DOHH2 (cell line): ENCODE measurements around the gene LPAR1.

Experiments used
- H3F3A ChIP-seq: fragments of 200-600 bp; sonication (generic), shearing (Covaris generic); 2 replicates; pipeline ENCODE4 v1.6.0; 2016; ENCODE audit warnings: antibody characterized with exemption, mild to moderate bottlenecking; ENCODE audit not compliant: control insufficient read depth, insufficient read depth
- H3K27ac ChIP-seq: fragments of 200-600 bp; sonication (generic); 2 replicates; pipeline ENCODE4 v1.5.1; 2014; ENCODE audit warnings: low read depth, mild to moderate bottlenecking, low read length, moderate library complexity
- H3K27me3 ChIP-seq: fragments of 200-600 bp; sonication (generic); 2 replicates; pipeline ENCODE4 v1.6.1; 2014; ENCODE audit warnings: mild to moderate bottlenecking, low read length, mixed read lengths; ENCODE audit not compliant: control insufficient read depth
- H3K36me3 ChIP-seq: fragments of 200-600 bp; sonication (generic); 2 replicates; pipeline ENCODE4 v1.6.1; 2014; ENCODE audit warnings: mild to moderate bottlenecking, low read length, moderate library complexity, mixed read lengths; ENCODE audit not compliant: control insufficient read depth
- H3K4me1 ChIP-seq: fragments of 200-600 bp; sonication (generic); 2 replicates; pipeline ENCODE4 v1.6.1; 2014; ENCODE audit warnings: mild to moderate bottlenecking, low read length, mixed read lengths; ENCODE audit not compliant: control insufficient read depth
- H3K4me2 ChIP-seq: fragments of 200-600 bp; sonication (generic); 2 replicates; pipeline ENCODE4 v1.6.0; 2014; ENCODE audit warnings: mild to moderate bottlenecking, low read length, moderate library complexity
- H3K4me3 ChIP-seq: fragments of 200-600 bp; sonication (generic); 2 replicates; pipeline ENCODE4 v1.5.1; 2014; ENCODE audit warnings: mild to moderate bottlenecking, low read length, mixed read lengths
- H3K79me2 ChIP-seq: fragments of 200-600 bp; sonication (generic); 2 replicates; pipeline ENCODE4 v1.6.1; 2014; ENCODE audit warnings: mild to moderate bottlenecking, low read length, mixed read lengths; ENCODE audit not compliant: control insufficient read depth
- H3K9me2 ChIP-seq: fragments of 200-600 bp; sonication (generic); replicated peaks from 2 replicates; pipeline ENCODE4 v1.6.1; 2014; ENCODE audit warnings: mild to moderate bottlenecking, low read length, mixed read lengths; ENCODE audit not compliant: control insufficient read depth
- H3K9me3 ChIP-seq: fragments of 200-600 bp; sonication (generic); 2 replicates; pipeline ENCODE4 v1.6.1; 2014; ENCODE audit warnings: antibody characterized with exemption, low read length, mixed read lengths; ENCODE audit not compliant: control insufficient read depth, insufficient read depth
- H4K20me1 ChIP-seq: fragments of 200-600 bp; sonication (generic); 2 replicates; pipeline ENCODE4 v1.6.0; 2014; ENCODE audit warnings: low read depth, mild to moderate bottlenecking, antibody characterized with exemption, low read length, moderate library complexity; ENCODE audit not compliant: control insufficient read depth, insufficient read depth
- CTCF ChIP-seq: fragments of 200-600 bp; sonication (generic); IDR thresholded peaks from one replicate; pipeline ENCODE4 v1.5.1; 2014; ENCODE audit warnings: antibody characterized with exemption, mild to moderate bottlenecking, low read depth, low read length; ENCODE audit not compliant: poor library complexity, severe bottlenecking
- EZH2phosphoT487 ChIP-seq: fragments of 200-600 bp; sonication (generic); IDR thresholded peaks from 2 replicates; pipeline ENCODE4 v1.6.1; 2017; ENCODE audit warnings: borderline replicate concordance, mild to moderate bottlenecking, antibody characterized with exemption, low read length, moderate library complexity, mixed read lengths

LPAR1 gene

GRCh38 chr9:111038331-111039230 lies at the start of gene LPAR1:
LPAR1 (minus strand) TSS chr9:111038470; CDS start chr9:110972117, 66,353 bp downstream.
- no peak for TF ChIP-seq EZH2phosphoT487
- Histone ChIP-seq H3K9me2 (no peaks in the 10 kb centered on the region), H3K27ac (no peak within 1 kb of the TSS), H4K20me1 (no peaks in the 10 kb centered on the region), H3K79me2 (no peaks in the 10 kb centered on the region), H3K27me3 (0 out of 2 replicates have a peak, but pooled peaks cover 2% of the 10 kb centered on the region), H3K4me2 (no peak within 1 kb of the TSS), H3K4me3 (no peak within 1 kb of the TSS), H3F3A (no peaks in the 10 kb centered on the region), H3K4me1 (no peaks in the 10 kb centered on the region), H3K36me3 (no peaks in the 10 kb centered on the region), H3K9me3 (no peaks in the 10 kb centered on the region)

- no peak overlapping the region for H3K4me3 ChIP-seq
- TF ChIP-seq CTCF (no peak), EZH2phosphoT487 (no peak)
- H3K4me2 ChIP-seq = no peak overlapping the region
- no peak overlapping the region for H3K27ac ChIP-seq
- no peaks in the 10 kb centered on the region for H3K27me3 ChIP-seq
- no peaks in the 10 kb centered on the region for H3K4me1 ChIP-seq
- no peaks in the 10 kb centered on the region for H3K9me2 ChIP-seq
- no peaks in the 10 kb centered on the region for H4K20me1 ChIP-seq
- H3K36me3 ChIP-seq = no peaks in the 10 kb centered on the region
- H3K79me2 ChIP-seq = no peaks in the 10 kb centered on the region
- H3F3A ChIP-seq = no peaks in the 10 kb centered on the region
- H3K9me3 ChIP-seq = no peaks in the 10 kb centered on the region
These were observed 40.2 kb upstream of the LPAR1 start for GRCh38 chr9:111078391-111079038.

GRCh38 chr9:111076519-111076918 lies 38.2 kb upstream of the LPAR1 start:
- Histone ChIP-seq H3K4me1 (no peaks in the 10 kb centered on the region), H3K27ac (no peak overlapping the region), H3F3A (no peaks in the 10 kb centered on the region), H4K20me1 (no peaks in the 10 kb centered on the region), H3K4me3 (no peak overlapping the region), H3K9me3 (no peaks in the 10 kb centered on the region), H3K36me3 (no peaks in the 10 kb centered on the region), H3K9me2 (no peaks in the 10 kb centered on the region), H3K27me3 (no peaks in the 10 kb centered on the region), H3K79me2 (no peaks in the 10 kb centered on the region), H3K4me2 (no peak overlapping the region)
- TF ChIP-seq CTCF (no peak), EZH2phosphoT487 (no peak)

- Histone ChIP-seq H3K27me3 (no peaks in the 10 kb centered on the region), H3K36me3 (no peaks in the 10 kb centered on the region), H3K4me1 (no peaks in the 10 kb centered on the region), H4K20me1 (no peaks in the 10 kb centered on the region), H3K9me3 (no peaks in the 10 kb centered on the region), H3F3A (no peaks in the 10 kb centered on the region), H3K27ac (no peak overlapping the region), H3K9me2 (no peaks in the 10 kb centered on the region), H3K4me2 (no peak overlapping the region), H3K4me3 (no peak overlapping the region), H3K79me2 (no peaks in the 10 kb centered on the region)
- TF ChIP-seq EZH2phosphoT487 (no peak), CTCF (no peak)
These were observed 37.8 kb upstream of the LPAR1 start for GRCh38 chr9:111076042-111076441.
